HG03066 (cell line): ENCODE data around the gene ERCC3.

Experiments
- ATAC-seq: cut with Tn5 transposase; IDR thresholded peaks from one replicate; pipeline ENCODE4 v1.9.1; 2021; ENCODE audit warnings: low read depth; ENCODE audit not compliant: unreplicated experiment

The ERCC3 gene

GRCh38 chr2:127293748-127294562 is at the start of gene ERCC3:
ERCC3 (minus strand) TSS chr2:127294144; CDS start chr2:127294081, 63 bp downstream.
- ATAC-seq = peak; percentile 98

GRCh38 chr2:127343277-127343676 is 49.3 kb upstream of the ERCC3 start:
- ATAC-seq = no peak

GRCh38 chr2:127342101-127342500 is 48.2 kb upstream of the ERCC3 start:
- no peak for ATAC-seq

- no peak for ATAC-seq
Measured at GRCh38 chr2:127332335-127332734, 38.4 kb upstream of the ERCC3 start.

- ATAC-seq = peak; percentile 83
Measured at GRCh38 chr2:127330753-127331152, 36.8 kb upstream of the ERCC3 start.

- no peak for ATAC-seq
Measured at GRCh38 chr2:127326289-127326945, 32.5 kb upstream of the ERCC3 start.

- ATAC-seq = no peak
Measured at GRCh38 chr2:127324635-127325034, 30.7 kb upstream of the ERCC3 start.

GRCh38 chr2:127321303-127321702 is 27.4 kb upstream of the ERCC3 start:
- ATAC-seq = no peak

GRCh38 chr2:127320586-127321275 is 26.8 kb upstream of the ERCC3 start:
- ATAC-seq = no peak

- ATAC-seq = no peak
Measured at GRCh38 chr2:127320067-127320466, 26.1 kb upstream of the ERCC3 start.

GRCh38 chr2:127314193-127314988 is 20.4 kb upstream of the ERCC3 start:
- no peak for ATAC-seq

GRCh38 chr2:127313406-127313805 is 19.5 kb upstream of the ERCC3 start:
- peak; percentile 98 for ATAC-seq

- ATAC-seq = no peak
Measured at GRCh38 chr2:127310980-127311379, 17.0 kb upstream of the ERCC3 start.

- no peak for ATAC-seq
Measured at GRCh38 chr2:127309468-127309867, 15.5 kb upstream of the ERCC3 start.

- no peak for ATAC-seq
Measured at GRCh38 chr2:127308586-127309138, 14.7 kb upstream of the ERCC3 start.

- peak; percentile 66 for ATAC-seq
Measured at GRCh38 chr2:127305990-127306585, 12.1 kb upstream of the ERCC3 start.

GRCh38 chr2:127302168-127302567 is 8.2 kb upstream of the ERCC3 start:
- ATAC-seq = no peak

- no peak for ATAC-seq
Measured at GRCh38 chr2:127293386-127293747, 577 bp downstream of the ERCC3 start.

GRCh38 chr2:127288274-127288673 is 5.7 kb downstream of the ERCC3 start:
- no peak for ATAC-seq

GRCh38 chr2:127283275-127283674 is 10.7 kb downstream of the ERCC3 start:
- ATAC-seq = no peak
